ENCODE results near the gene ISM2.

Gene ISM2

GRCh38 chr14:77426396-77426795 lies 72.2 kb downstream of the ISM2 start:
- DNase-seq (ENCODE audit: low spot score in 2 of 2) = no peak
- Histone ChIP-seq H3K4me1 (no peaks in the 10 kb centered on the region), H3K27me3 (ENCODE audit: low read depth) (no peaks in the 10 kb centered on the region), H3K36me3 (replicated peaks) (peaks cover 15% of the 10 kb centered on the region), H3K9me3 (no peaks in the 10 kb centered on the region), H3K4me3 (no peak overlapping the region)
- in situ Hi-C loops (cut with MboI; ENCODE audit: low sequenced_read_pairs) = no loop called here

DNA sequence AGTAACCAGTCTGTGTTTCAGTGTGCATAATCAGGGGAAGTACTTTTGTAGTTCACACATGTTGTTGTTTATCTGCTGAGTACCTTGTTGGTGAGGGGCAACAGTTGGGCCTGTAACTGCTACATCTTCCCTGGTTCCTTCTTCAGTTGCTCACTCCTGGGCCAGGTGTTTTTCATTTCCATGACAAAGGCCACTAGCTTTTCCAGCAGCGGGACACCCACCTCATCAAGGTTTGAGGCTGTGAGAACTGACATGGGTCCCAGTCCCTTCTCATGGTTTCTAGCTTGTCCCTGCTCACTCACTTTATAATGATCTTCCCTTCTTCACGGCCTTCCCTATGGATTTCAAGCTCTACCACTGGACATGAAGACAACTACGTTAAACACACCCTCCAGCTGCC lies 73.8 kb downstream of the ISM2 start:
- no peak for DNase-seq (ENCODE audit: low spot score in 2 of 2)
- no peaks in the 10 kb centered on the region for H3K4me1 ChIP-seq
- in situ Hi-C loops (cut with MboI; ENCODE audit: low sequenced_read_pairs) = no loop called here
- H3K36me3 ChIP-seq (replicated peaks) = peaks cover 15% of the 10 kb centered on the region
- no peaks in the 10 kb centered on the region for H3K9me3 ChIP-seq
- no peaks in the 10 kb centered on the region for H3K27me3 ChIP-seq (ENCODE audit: low read depth)
- no peak overlapping the region for H3K4me3 ChIP-seq

Measured in HAP-1 (cell line).